Measurements from ENCODE around the gene RTN4.
"Not testable (repeated sequence)": the region's sequence is repeated elsewhere in the genome, so short reads cannot be mapped to it uniquely, and the experiment has no call there.

RTN4 gene

GRCh38 chr2:55085113-55086040 is 35.1 kb upstream of the RTN4 start:
- H3K4me3 ChIP-seq = no peak overlapping the region
- no peak for TF ChIP-seq CTCF (IDR thresholded peaks at IDR 0.05)
- no peak for DNase-seq (ENCODE audit: low spot score)
- H3K27ac ChIP-seq = no peak overlapping the region

DNA sequence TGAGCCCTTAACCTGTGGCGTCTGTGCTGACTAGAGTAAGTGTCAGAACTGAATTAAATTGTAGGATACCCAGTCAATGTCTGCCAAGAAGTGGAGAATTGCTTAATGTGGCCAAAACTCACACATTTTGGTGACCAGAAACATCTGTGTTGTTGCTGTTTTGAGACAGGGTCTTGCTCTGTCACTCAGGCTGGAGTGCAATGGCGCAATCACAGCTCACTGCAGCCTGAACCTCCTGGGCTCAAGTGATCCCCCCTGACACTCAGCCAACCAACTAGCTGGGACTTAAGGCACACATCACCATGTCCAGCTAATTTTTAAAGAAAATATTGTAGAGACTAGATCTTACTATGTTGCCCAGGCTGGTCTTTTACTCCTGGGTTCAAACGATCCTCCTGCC is 34.4 kb upstream of the RTN4 start:
- DNase-seq (ENCODE audit: low spot score) = no peak
- TF ChIP-seq CTCF (IDR thresholded peaks at IDR 0.05) = no peak
- Histone ChIP-seq H3K27ac (no peak overlapping the region), H3K4me3 (no peak overlapping the region)

GRCh38 chr2:55080204-55080738 is 30.0 kb upstream of the RTN4 start:
- no peak for DNase-seq (ENCODE audit: low spot score)
- TF ChIP-seq CTCF (IDR thresholded peaks at IDR 0.05) = no peak
- no peak overlapping the region for H3K4me3 ChIP-seq
- no peak overlapping the region for H3K27ac ChIP-seq

DNA sequence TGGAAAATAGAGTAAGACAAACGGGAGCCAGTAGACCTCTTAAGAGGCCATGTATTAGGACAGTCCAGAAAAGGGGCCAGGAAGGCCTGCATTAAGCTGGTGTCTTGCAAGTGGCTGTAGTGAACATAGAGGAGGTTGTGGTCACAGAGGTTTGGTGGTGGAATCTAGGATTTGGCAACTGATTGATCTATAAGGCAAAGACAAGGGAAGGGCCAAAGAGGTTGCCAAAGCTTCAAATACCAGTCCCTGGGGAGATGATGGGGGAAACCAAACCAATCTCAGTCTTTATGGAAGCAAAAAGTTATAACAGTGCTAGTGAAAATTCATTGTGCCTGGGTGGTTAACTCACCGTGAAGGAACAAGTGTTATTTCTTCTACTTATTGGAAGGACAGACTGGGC is 28.7 kb upstream of the RTN4 start:
- Histone ChIP-seq H3K4me3 (no peak overlapping the region), H3K27ac (no peak overlapping the region)
- no peak for DNase-seq (ENCODE audit: low spot score)
- TF ChIP-seq CTCF (IDR thresholded peaks at IDR 0.05) = no peak

DNA sequence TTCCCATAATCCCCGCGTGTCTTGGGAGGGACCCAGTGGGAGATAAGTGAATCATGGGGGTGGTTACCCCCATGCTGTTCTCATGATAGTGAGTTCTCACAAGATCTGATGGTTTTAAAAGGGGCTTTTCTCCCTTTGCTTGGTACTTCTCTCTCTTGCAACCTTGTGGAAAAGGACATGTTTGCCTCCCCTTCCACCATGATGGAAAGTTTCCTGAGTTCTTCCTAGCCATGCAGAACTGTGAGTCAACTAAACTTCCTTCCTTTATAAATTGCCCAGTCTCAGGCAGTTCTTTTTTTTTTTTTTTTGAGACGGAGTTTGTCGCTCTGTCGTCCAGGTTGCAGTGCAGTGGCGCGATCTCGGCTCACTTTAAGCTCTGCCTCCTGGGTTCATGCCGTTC is 26.5 kb upstream of the RTN4 start:
- no peak for TF ChIP-seq CTCF (IDR thresholded peaks at IDR 0.05)
- H3K27ac ChIP-seq = no peak overlapping the region
- no peak for DNase-seq (ENCODE audit: low spot score)
- no peak overlapping the region for H3K4me3 ChIP-seq

GRCh38 chr2:55076019-55076418 is 25.8 kb upstream of the RTN4 start:
- not testable (repeated sequence) for H3K27ac ChIP-seq; H3K4me3 ChIP-seq; DNase-seq (ENCODE audit: low spot score)

DNA sequence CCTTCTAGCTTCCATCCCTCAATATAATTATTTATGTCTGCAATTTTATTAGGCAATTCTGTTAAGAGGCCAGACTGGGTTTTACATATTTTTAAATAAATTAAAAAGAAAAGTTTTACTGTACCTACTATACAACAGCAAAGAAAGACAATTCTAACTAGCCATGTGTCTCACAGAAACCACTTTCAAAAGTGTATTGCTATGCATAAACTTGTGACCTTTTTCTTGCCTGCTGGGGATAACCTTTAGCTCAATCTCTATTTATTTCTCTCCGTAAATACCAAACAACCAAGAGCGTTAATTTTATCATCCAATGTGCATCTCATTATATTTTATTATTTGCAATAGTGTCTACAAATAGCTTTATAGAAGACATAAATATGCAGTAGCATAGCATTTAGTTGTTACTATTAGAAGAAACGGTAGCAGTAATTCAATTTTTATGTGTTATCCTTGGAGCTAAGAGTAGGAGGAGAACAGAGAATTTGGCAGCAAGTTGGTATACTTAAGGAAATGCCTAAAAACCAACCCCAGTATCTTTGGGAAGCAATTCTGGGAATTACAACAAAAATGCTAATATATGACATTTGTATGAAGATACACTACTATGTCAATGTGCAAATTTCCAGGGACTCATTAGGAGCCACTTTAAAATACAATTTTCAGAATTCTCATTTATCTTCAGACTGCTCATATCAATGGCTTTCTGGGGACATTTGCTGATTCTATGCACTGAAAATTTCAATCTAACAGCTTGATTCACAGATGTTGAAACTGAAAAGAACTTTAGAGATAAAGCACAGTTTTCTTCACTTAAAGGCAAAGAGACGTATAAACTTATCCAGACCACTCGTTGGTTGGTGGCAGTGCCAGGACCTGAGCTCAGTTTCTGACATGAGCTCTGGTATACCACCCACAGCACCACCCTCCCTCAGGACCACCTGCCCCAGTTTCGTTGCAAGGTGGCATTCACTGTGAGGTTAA is 23.0 kb upstream of the RTN4 start:
- no peak for DNase-seq (ENCODE audit: low spot score)
- Histone ChIP-seq H3K27ac (no peak overlapping the region), H3K4me3 (no peak overlapping the region)
- TF ChIP-seq CTCF (IDR thresholded peaks at IDR 0.05) = no peak

Measured in coronary artery (tissue), 2 donors.